HepG2 (cell line): Measurements from ENCODE around the gene B3GAT3. TPM values are rescaled to one million over a fixed set of nuclear protein-coding genes. Genes with fewer than 3 reads are reported as not detected.

Experiments
- ATF7-NPFF ChIP-seq: sonication (generic); formaldehyde crosslinking; IDR thresholded peaks from 2 replicates; pipeline ENCODE4 v1.8.1; 2023; ENCODE audit warnings: mild to moderate bottlenecking, low read depth, missing genetic modification reagents, moderate library complexity
- FOXA1 ChIP-seq, 2 experiments: fragments of 450-650 bp in 1 of 2; sonication (generic) in 1 of 2; formaldehyde crosslinking in 1 of 2; IDR thresholded peaks; 2 replicates each; pipeline versions ENCODE4 v1.4.0 to v1.6.1; 2016 to 2020; ENCODE audit warnings: missing genetic modification reagents in 1 of 2
- HNF4G ChIP-seq, 2 experiments: sonication (generic) in 1 of 2; formaldehyde crosslinking in 1 of 2; IDR thresholded peaks; 2 replicates each; pipeline versions ENCODE4 v1.4.0 to v1.6.1; 2011 to 2020; ENCODE audit warnings: borderline replicate concordance in 2 of 2, low read depth in 2 of 2, mild to moderate bottlenecking in 2 of 2, low read length in 1 of 2, missing genetic modification reagents in 1 of 2, moderate library complexity in 1 of 2
- KLF15 ChIP-seq: sonication (generic); formaldehyde crosslinking; IDR thresholded peaks from 2 replicates; pipeline ENCODE4 v1.8.1; 2023; ENCODE audit warnings: borderline replicate concordance, mild to moderate bottlenecking, inconsistent platforms, missing genetic modification reagents, mixed read lengths
- KLF9 ChIP-seq: IDR thresholded peaks from 2 replicates; pipeline ENCODE4 v1.6.1; 2016; ENCODE audit warnings: low read depth
- MIER2 ChIP-seq: IDR thresholded peaks from 2 replicates; pipeline ENCODE4 v1.6.1; 2016; ENCODE audit warnings: missing biosample characterization, missing genetic modification reagents
- MXD4 ChIP-seq: IDR thresholded peaks from 2 replicates; pipeline ENCODE4 v1.6.1; 2016; ENCODE audit warnings: mild to moderate bottlenecking, missing biosample characterization, missing genetic modification reagents
- NFIB ChIP-seq: sonication (generic); formaldehyde crosslinking; IDR thresholded peaks from 2 replicates; pipeline ENCODE4 v1.9.0; 2021; ENCODE audit warnings: missing genetic modification reagents, mild to moderate bottlenecking, borderline replicate concordance
- NONO ChIP-seq, 2 experiments: fragments of 450-650 bp in 1 of 2; sonication (generic) in 1 of 2; formaldehyde crosslinking in 1 of 2; IDR thresholded peaks in 1 of 2; conservative IDR thresholded peaks in 1 of 2; 2 replicates each; pipeline versions ENCODE4 v1.6.1 to v1.8.0; 2017 to 2022; ENCODE audit warnings: mild to moderate bottlenecking in 1 of 2, missing genetic modification reagents in 1 of 2, moderate library complexity in 1 of 2
- POLR2G ChIP-seq: fragments of 200-400 bp; formaldehyde crosslinking; IDR thresholded peaks from 2 replicates; pipeline ENCODE4 v1.6.1; 2018; ENCODE audit warnings: mild to moderate bottlenecking, low read depth, low read length, moderate library complexity
- PRPF4 ChIP-seq: fragments of 200-400 bp; formaldehyde crosslinking; IDR thresholded peaks from 2 replicates; pipeline ENCODE4 v1.6.1; 2016; ENCODE audit warnings: low read length, low read depth; ENCODE audit not compliant: poor library complexity, severe bottlenecking
- SKI ChIP-seq: fragments of 450-650 bp; IDR thresholded peaks from one replicate; pipeline ENCODE4 v1.6.1; 2018; ENCODE audit warnings: mild to moderate bottlenecking; ENCODE audit not compliant: partially characterized antibody
- U2AF1 ChIP-seq: fragments of 200-400 bp; formaldehyde crosslinking; optimal IDR thresholded peaks from 2 replicates; pipeline ENCODE3; 2017; ENCODE audit warnings: mild to moderate bottlenecking, low read depth, low read length
- ZC3H4 ChIP-seq: sonication (generic); formaldehyde crosslinking; IDR thresholded peaks from 2 replicates; pipeline ENCODE4 v1.4.0; 2020; ENCODE audit warnings: missing genetic modification reagents, borderline replicate concordance
- ZFP36 ChIP-seq: fragments of 150-350 bp; IDR thresholded peaks from 2 replicates; pipeline ENCODE4 v1.6.1; 2018; ENCODE audit warnings: borderline replicate concordance, low read length, low read depth; ENCODE audit not compliant: partially characterized antibody
- ZNF180 ChIP-seq: sonication (generic); formaldehyde crosslinking; IDR thresholded peaks from 2 replicates; pipeline ENCODE4 v1.4.0; 2020; ENCODE audit warnings: low read depth, missing genetic modification reagents, borderline replicate concordance
- ZNF337 ChIP-seq: sonication (generic); formaldehyde crosslinking; IDR thresholded peaks from 2 replicates; pipeline ENCODE4 v1.5.1; 2020; ENCODE audit warnings: missing genetic modification reagents, low read depth, mild to moderate bottlenecking, borderline replicate concordance
- ZNF550 ChIP-seq: sonication (generic); formaldehyde crosslinking; IDR thresholded peaks from 2 replicates; pipeline ENCODE4 v1.4.0; 2020; ENCODE audit warnings: mild to moderate bottlenecking, missing genetic modification reagents, borderline replicate concordance
- ZNF660 ChIP-seq: sonication (generic); formaldehyde crosslinking; IDR thresholded peaks from 2 replicates; pipeline ENCODE4 v1.5.1; 2020; ENCODE audit warnings: mild to moderate bottlenecking, low read depth, missing genetic modification reagents, borderline replicate concordance
- ZNF747 ChIP-seq: sonication (generic); formaldehyde crosslinking; IDR thresholded peaks from 2 replicates; pipeline ENCODE4 v1.8.1; 2023; ENCODE audit warnings: missing genetic modification reagents, mild to moderate bottlenecking, borderline replicate concordance
- polyA plus RNA-seq, 8 experiments: library from polyadenylated mRNA; depleted of rRNA in 3 of 8; stranded (reverse) in 7 of 8; unstranded in 1 of 8; fragments of >200 nt; fragmentation: Illumina TruSeq in 4 of 8; extraction: Trizol in 4 of 8; gene quantifications; 2 replicates each; pipeline versions ENCODE4 v1.2.1 to v1.2.3, GENCODE V29; 2011 to 2016; ENCODE audit warnings: low read depth in 4 of 8, missing spikeins in 1 of 8, mixed read lengths in 1 of 8; ENCODE audit not compliant: insufficient read depth in 1 of 8
- total RNA-seq, 5 experiments: library from RNA; depleted of rRNA; stranded (reverse); fragments of >200 nt; fragmentation: Illumina TruSeq; extraction: Trizol; gene quantifications; 2 replicates each; pipeline ENCODE4 v1.2.3, GENCODE V29; 2016; ENCODE audit warnings: low read depth in 1 of 5
- TF ChIP-seq, protein P1 (sequence below): sonication (generic); formaldehyde crosslinking; conservative IDR thresholded peaks from 2 replicates; pipeline ENCODE4 v1.8.0; 2022; ENCODE audit warnings: low read depth, missing genetic modification reagents
- TF ChIP-seq, protein P2 (sequence below): sonication (generic); formaldehyde crosslinking; IDR thresholded peaks from 2 replicates; pipeline ENCODE4 v1.8.0; 2022; ENCODE audit warnings: mild to moderate bottlenecking, missing genetic modification reagents, moderate library complexity
- TF ChIP-seq, protein P3 (sequence below): IDR thresholded peaks from 2 replicates; pipeline ENCODE4 v1.4.0; 2020; ENCODE audit warnings: mild to moderate bottlenecking, missing genetic modification reagents

Gene B3GAT3
- total and polyA plus RNA-seq, 2 of the 13 experiments (the other 11 are each of a cell fraction or from before 2014, with no cell fraction given), result 21.3 to 26.1 TPM

DNA sequence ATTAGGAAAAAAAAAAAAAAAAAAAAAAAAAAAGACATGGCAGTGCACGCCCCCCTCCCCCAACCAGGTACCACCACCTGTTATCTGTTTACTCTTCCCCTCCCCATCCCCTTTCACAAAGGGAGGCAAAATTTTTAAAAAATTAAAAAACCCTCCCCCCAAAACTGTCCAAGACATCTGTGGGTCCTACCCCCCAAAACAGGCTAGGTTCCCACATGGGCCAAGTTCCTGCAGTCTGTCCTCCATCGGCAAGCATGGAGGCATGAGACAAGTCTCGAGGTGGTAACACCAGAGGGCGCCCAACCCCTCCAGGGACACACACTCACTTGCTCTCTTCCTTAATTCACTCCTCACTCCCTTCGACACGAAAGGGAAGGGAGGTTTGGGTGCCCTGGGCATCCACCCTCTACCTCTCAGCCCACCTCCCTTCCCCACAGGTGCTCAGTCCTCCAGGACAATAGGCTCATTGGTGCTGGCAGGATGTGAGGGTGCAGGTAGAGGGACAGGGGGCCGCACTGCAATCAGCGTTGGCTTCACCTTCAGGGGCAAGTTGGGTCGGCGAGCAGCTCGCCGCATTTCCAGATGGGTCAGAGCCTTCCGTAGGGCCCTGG is 28.2 kb downstream of the B3GAT3 start (continued):
- TF ChIP-seq NONO (IDR thresholded peaks at IDR 0.05) (no peak), NONO (CRISPR knock-in tag; conservative IDR thresholded peaks at IDR 0.05) (no peak), SKI (no peak), U2AF1 (no peak), ZNF747 (CRISPR knock-in tag) (no peak), KLF15 (no peak), POLR2G (peak; percentile 13; the same call in 1 of the 2 replicates), ATF7-NPFF (CRISPR knock-in tag) (no peak), ZNF337 (CRISPR knock-in tag) (no peak), KLF9 (CRISPR knock-in tag) (no peak), ZNF550 (CRISPR knock-in tag) (no peak), NFIB (CRISPR knock-in tag) (no peak), ZC3H4 (CRISPR knock-in tag) (no peak), PRPF4 (peak; percentile 43), FOXA1 (IDR thresholded peaks at IDR 0.05) (no peak), FOXA1 (CRISPR knock-in tag; IDR thresholded peaks at IDR 0.05) (no peak), ZNF660 (CRISPR knock-in tag) (no peak), HNF4G (IDR thresholded peaks at IDR 0.05; ENCODE audit: borderline replicate concordance, low read depth, low read length) (no peak), HNF4G (CRISPR knock-in tag; IDR thresholded peaks at IDR 0.05; ENCODE audit: borderline replicate concordance, low read depth) (no peak), MIER2 (CRISPR knock-in tag) (no peak), ZFP36 (no peak), MXD4 (CRISPR knock-in tag) (no peak), ZNF180 (CRISPR knock-in tag) (no peak)
- TF ChIP-seq, protein P1, sequence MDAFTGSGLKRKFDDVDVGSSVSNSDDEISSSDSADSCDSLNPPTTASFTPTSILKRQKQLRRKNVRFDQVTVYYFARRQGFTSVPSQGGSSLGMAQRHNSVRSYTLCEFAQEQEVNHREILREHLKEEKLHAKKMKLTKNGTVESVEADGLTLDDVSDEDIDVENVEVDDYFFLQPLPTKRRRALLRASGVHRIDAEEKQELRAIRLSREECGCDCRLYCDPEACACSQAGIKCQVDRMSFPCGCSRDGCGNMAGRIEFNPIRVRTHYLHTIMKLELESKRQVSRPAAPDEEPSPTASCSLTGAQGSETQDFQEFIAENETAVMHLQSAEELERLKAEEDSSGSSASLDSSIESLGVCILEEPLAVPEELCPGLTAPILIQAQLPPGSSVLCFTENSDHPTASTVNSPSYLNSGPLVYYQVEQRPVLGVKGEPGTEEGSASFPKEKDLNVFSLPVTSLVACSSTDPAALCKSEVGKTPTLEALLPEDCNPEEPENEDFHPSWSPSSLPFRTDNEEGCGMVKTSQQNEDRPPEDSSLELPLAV (CRISPR knock-in tag), result no peak
- TF ChIP-seq, protein P2, sequence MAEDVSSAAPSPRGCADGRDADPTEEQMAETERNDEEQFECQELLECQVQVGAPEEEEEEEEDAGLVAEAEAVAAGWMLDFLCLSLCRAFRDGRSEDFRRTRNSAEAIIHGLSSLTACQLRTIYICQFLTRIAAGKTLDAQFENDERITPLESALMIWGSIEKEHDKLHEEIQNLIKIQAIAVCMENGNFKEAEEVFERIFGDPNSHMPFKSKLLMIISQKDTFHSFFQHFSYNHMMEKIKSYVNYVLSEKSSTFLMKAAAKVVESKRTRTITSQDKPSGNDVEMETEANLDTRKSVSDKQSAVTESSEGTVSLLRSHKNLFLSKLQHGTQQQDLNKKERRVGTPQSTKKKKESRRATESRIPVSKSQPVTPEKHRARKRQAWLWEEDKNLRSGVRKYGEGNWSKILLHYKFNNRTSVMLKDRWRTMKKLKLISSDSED (CRISPR knock-in tag), result no peak
- TF ChIP-seq, protein P3, sequence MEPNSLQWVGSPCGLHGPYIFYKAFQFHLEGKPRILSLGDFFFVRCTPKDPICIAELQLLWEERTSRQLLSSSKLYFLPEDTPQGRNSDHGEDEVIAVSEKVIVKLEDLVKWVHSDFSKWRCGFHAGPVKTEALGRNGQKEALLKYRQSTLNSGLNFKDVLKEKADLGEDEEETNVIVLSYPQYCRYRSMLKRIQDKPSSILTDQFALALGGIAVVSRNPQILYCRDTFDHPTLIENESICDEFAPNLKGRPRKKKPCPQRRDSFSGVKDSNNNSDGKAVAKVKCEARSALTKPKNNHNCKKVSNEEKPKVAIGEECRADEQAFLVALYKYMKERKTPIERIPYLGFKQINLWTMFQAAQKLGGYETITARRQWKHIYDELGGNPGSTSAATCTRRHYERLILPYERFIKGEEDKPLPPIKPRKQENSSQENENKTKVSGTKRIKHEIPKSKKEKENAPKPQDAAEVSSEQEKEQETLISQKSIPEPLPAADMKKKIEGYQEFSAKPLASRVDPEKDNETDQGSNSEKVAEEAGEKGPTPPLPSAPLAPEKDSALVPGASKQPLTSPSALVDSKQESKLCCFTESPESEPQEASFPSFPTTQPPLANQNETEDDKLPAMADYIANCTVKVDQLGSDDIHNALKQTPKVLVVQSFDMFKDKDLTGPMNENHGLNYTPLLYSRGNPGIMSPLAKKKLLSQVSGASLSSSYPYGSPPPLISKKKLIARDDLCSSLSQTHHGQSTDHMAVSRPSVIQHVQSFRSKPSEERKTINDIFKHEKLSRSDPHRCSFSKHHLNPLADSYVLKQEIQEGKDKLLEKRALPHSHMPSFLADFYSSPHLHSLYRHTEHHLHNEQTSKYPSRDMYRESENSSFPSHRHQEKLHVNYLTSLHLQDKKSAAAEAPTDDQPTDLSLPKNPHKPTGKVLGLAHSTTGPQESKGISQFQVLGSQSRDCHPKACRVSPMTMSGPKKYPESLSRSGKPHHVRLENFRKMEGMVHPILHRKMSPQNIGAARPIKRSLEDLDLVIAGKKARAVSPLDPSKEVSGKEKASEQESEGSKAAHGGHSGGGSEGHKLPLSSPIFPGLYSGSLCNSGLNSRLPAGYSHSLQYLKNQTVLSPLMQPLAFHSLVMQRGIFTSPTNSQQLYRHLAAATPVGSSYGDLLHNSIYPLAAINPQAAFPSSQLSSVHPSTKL, result no peak
